PC-3 (cell line): Measurements from ENCODE around the gene ZFAND4.

Experiments used
- CTCF ChIP-seq: fragments of 300-600 bp; sonication (generic); conservative IDR thresholded peaks from 2 replicates; pipeline ENCODE4 v1.5.1; 2017; ENCODE audit warnings: antibody characterized with exemption, low read depth, mild to moderate bottlenecking, low read length
- EZH2 ChIP-seq: fragments of 300-600 bp; sonication (generic); IDR thresholded peaks from one replicate; pipeline ENCODE4 v1.6.1; 2017; ENCODE audit warnings: antibody characterized with exemption, mild to moderate bottlenecking, low read length; ENCODE audit not compliant: unreplicated experiment

DNA sequence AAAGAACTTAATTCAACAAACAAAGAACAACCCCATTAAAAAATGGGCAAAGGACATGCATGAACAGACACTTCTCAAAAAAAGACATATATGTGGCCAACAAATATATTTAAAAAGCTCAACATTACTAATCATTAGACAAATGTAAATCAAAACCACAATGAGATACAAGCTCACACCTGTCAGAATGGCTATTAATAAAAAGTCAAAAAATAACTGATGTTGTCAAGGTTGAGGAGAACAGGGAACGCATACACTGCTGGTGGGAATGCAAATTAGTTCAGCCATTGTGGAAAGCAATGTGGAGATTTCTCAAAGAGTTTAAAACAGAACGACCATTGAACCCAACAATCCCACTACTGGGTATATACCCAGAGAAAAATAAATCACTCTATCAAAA, 19.1 kb downstream of the ZFAND4 start:
- TF ChIP-seq CTCF (no peak), EZH2 (no peak)
